Liver (tissue), 2 donors: Measurements from ENCODE around the gene SMIM29.

Experiments
- GABPA ChIP-seq, 2 donors: IDR thresholded peaks in 1 of 2; conservative IDR thresholded peaks in 1 of 2; 2 replicates each; pipeline ENCODE4 v1.6.1; 2016; ENCODE audit warnings: antibody characterized with exemption in 2 of 2, mild to moderate bottlenecking in 1 of 2, moderate library complexity in 1 of 2
- RAD21 ChIP-seq, 2 donors: IDR thresholded peaks; 2 replicates each; pipeline ENCODE4 v1.6.1; 2016; ENCODE audit warnings: antibody characterized with exemption in 2 of 2, mild to moderate bottlenecking in 2 of 2
- TF ChIP-seq, protein P1 (sequence below): IDR thresholded peaks from 2 replicates; pipeline ENCODE4 v1.6.1; 2016; ENCODE audit warnings: antibody characterized with exemption, mild to moderate bottlenecking
- donor health status: healthy.

DNA sequence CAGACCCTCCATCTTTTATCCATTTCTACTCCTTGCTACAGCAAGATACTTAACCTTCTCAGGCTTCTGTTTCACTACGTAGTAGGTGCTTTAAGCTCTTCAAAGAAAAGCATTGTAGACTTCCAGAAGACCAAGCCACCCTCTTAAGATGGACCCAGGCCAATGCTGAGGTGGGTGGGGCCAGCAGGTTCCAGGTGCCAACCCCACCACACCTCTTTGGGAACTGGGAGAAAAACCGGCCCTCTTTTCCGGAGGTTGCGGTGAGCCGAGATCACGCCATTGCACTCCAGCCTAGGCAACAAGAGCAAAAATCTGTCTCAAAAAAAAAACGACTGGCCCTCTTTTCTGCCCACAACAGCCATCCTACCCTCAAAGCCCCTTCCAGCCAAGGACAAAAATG, 22.7 kb downstream of the SMIM29 start:
- TF ChIP-seq RAD21 (IDR thresholded peaks at IDR 0.05) = no peak
- TF ChIP-seq, protein P1, sequence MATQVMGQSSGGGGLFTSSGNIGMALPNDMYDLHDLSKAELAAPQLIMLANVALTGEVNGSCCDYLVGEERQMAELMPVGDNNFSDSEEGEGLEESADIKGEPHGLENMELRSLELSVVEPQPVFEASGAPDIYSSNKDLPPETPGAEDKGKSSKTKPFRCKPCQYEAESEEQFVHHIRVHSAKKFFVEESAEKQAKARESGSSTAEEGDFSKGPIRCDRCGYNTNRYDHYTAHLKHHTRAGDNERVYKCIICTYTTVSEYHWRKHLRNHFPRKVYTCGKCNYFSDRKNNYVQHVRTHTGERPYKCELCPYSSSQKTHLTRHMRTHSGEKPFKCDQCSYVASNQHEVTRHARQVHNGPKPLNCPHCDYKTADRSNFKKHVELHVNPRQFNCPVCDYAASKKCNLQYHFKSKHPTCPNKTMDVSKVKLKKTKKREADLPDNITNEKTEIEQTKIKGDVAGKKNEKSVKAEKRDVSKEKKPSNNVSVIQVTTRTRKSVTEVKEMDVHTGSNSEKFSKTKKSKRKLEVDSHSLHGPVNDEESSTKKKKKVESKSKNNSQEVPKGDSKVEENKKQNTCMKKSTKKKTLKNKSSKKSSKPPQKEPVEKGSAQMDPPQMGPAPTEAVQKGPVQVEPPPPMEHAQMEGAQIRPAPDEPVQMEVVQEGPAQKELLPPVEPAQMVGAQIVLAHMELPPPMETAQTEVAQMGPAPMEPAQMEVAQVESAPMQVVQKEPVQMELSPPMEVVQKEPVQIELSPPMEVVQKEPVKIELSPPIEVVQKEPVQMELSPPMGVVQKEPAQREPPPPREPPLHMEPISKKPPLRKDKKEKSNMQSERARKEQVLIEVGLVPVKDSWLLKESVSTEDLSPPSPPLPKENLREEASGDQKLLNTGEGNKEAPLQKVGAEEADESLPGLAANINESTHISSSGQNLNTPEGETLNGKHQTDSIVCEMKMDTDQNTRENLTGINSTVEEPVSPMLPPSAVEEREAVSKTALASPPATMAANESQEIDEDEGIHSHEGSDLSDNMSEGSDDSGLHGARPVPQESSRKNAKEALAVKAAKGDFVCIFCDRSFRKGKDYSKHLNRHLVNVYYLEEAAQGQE = no peak
- TF ChIP-seq GABPA (IDR thresholded peaks at IDR 0.05 in 1 of 2, conservative IDR thresholded peaks at IDR 0.05 in 1 of 2) = no peak
